ENCODE measurements around the gene ATOSA. TPM values are rescaled to one million over a fixed set of nuclear protein-coding genes. Genes with fewer than 3 reads are reported as not detected.

The ATOSA gene
- total RNA-seq, 1 experiment from 2014 or later: 35.7 TPM

DNA sequence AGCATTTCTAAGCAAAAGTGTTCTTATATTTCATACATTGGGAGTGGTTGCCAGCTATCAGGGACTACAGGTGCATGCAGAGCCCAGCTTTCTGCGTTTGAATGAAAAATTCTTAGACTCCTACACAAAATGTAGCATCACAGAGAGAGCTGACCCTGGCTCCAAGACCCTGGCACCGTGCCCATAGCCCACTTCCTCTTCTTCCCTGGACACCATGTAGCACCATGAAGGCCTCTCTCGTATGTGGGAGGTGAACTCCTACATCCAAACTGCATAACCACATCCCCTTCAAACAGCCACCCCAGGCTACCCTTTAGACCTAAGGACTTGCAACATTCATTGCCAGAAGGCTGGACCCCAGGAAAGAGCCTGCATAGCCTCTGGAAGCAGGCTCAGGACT is 35.8 kb upstream of the ATOSA start:
- Histone ChIP-seq H3K27me3 (ENCODE audit: insufficient read depth, low read depth) (no peaks in the 10 kb centered on the region), H3K4me1 (replicated peaks; ENCODE audit: insufficient read depth) (peaks cover 19% of the 10 kb centered on the region), H3K79me2 (ENCODE audit: low read depth) (no peaks in the 10 kb centered on the region), H3K9me3 (ENCODE audit: insufficient read depth, low read depth) (no peaks in the 10 kb centered on the region), H4K20me1 (ENCODE audit: insufficient read depth) (no peaks in the 10 kb centered on the region), H2AFZ (no peak overlapping the region), H3K27ac (no peak overlapping the region), H3K9me2 (ENCODE audit: insufficient read depth) (no peaks in the 10 kb centered on the region), H3K36me3 (ENCODE audit: low read depth) (no peaks in the 10 kb centered on the region), H3F3A (ENCODE audit: insufficient read depth, low read depth) (no peaks in the 10 kb centered on the region; the same call in 1 of the 2 replicates), H3K4me3 (no peak overlapping the region), H3K4me2 (no peak overlapping the region)
- DNase-seq: no peak
- TF ChIP-seq, protein P1, sequence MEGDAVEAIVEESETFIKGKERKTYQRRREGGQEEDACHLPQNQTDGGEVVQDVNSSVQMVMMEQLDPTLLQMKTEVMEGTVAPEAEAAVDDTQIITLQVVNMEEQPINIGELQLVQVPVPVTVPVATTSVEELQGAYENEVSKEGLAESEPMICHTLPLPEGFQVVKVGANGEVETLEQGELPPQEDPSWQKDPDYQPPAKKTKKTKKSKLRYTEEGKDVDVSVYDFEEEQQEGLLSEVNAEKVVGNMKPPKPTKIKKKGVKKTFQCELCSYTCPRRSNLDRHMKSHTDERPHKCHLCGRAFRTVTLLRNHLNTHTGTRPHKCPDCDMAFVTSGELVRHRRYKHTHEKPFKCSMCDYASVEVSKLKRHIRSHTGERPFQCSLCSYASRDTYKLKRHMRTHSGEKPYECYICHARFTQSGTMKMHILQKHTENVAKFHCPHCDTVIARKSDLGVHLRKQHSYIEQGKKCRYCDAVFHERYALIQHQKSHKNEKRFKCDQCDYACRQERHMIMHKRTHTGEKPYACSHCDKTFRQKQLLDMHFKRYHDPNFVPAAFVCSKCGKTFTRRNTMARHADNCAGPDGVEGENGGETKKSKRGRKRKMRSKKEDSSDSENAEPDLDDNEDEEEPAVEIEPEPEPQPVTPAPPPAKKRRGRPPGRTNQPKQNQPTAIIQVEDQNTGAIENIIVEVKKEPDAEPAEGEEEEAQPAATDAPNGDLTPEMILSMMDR (conservative IDR thresholded peaks at IDR 0.05): no peak
- ChIA-PET POLR2A (ENCODE audit: unreplicated experiment) (no interaction called here), CTCF (no interaction called here)
- no TSS peak for BruUV-seq (replicated peaks)
- intact Hi-C loops (cut with micrococcal nuclease; ENCODE audit: unreplicated experiment): no loop called here

GRCh38 chr15:52710708-52711389 is 31.7 kb upstream of the ATOSA start:
- no TSS peak for BruUV-seq (replicated peaks)
- CTCF ChIA-PET: no interaction called here

DNA sequence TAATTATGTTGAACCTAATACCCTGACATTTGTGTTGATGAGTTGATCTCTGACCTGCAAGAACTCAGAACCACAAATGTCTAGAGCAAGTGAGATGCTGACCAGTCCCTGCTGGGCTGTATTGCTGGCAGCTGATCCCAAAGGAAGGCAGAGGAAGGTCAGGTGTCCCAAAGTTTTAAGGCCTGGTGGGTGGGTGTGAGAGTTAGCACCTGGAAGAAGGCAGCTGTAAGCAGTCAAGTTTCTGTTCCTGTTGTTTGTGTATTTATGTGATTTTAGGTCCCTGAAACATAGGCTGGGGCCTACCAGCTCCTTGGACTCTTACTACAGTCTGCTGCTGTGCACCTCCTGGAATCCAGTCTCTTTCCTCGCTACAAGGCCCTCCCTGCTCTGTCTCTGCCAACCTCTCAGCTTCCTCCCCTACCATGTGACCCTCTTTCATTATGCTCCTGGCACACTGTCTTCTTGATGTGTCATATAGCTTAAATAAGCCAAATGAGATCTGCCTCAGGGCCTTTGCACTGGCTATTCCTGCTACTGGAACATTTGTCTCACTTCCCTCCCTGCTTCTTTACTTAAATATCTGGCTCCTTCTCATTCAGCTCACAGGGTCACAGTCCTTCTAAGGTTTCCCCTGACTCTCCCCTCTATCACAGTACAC is 31.0 kb upstream of the ATOSA start:
- TF ChIP-seq, protein P1 (conservative IDR thresholded peaks at IDR 0.05): no peak
- TF ChIP-seq EZH2 (IDR thresholded peaks at IDR 0.05; ENCODE audit: low read depth): no peak

More at GRCh38 chr15:52710708-52711389, 31.7 kb upstream of the ATOSA start:
- H3K9me2 ChIP-seq (ENCODE audit: insufficient read depth): no peaks in the 10 kb centered on the region
- no peaks in the 10 kb centered on the region for H3F3A ChIP-seq (ENCODE audit: insufficient read depth, low read depth)
- intact Hi-C loops (cut with micrococcal nuclease; ENCODE audit: unreplicated experiment): no loop called here
- H3K4me2 ChIP-seq: no peak overlapping the region
- H3K27ac ChIP-seq: no peak overlapping the region
- H3K4me3 ChIP-seq: no peak overlapping the region
- H3K36me3 ChIP-seq (ENCODE audit: low read depth): no peaks in the 10 kb centered on the region
- H3K79me2 ChIP-seq (ENCODE audit: low read depth): no peaks in the 10 kb centered on the region
- H2AFZ ChIP-seq: no peak overlapping the region
- no peak for TF ChIP-seq EZH2 (IDR thresholded peaks at IDR 0.05; ENCODE audit: low read depth)
- TF ChIP-seq, protein P1 (conservative IDR thresholded peaks at IDR 0.05): no peak
- no peaks in the 10 kb centered on the region for H4K20me1 ChIP-seq (ENCODE audit: insufficient read depth)
- peaks cover 17% of the 10 kb centered on the region for H3K4me1 ChIP-seq (replicated peaks; ENCODE audit: insufficient read depth)
- no peaks in the 10 kb centered on the region for H3K27me3 ChIP-seq (ENCODE audit: insufficient read depth, low read depth)
- no peaks in the 10 kb centered on the region for H3K9me3 ChIP-seq (ENCODE audit: insufficient read depth, low read depth)
- DNase-seq: no peak
- POLR2A ChIA-PET (ENCODE audit: unreplicated experiment): no interaction called here

More for the DNA sequence above, 31.0 kb upstream of the ATOSA start:
- H3K4me1 ChIP-seq (replicated peaks; ENCODE audit: insufficient read depth): peaks cover 17% of the 10 kb centered on the region
- H2AFZ ChIP-seq: no peak overlapping the region
- POLR2A ChIA-PET (ENCODE audit: unreplicated experiment): interaction anchor here (0.7 kb wide), 3 partner anchors 26 to 460 kb away, joined by 4 to 7 read pairs (median 5); no protein-coding TSS in a partner anchor
- no TSS peak for BruUV-seq (replicated peaks)
- H3K4me3 ChIP-seq: no peak overlapping the region
- no peaks in the 10 kb centered on the region for H3K27me3 ChIP-seq (ENCODE audit: insufficient read depth, low read depth)
- intact Hi-C loops (cut with micrococcal nuclease; ENCODE audit: unreplicated experiment): no loop called here
- CTCF ChIA-PET: no interaction called here
- H3F3A ChIP-seq (ENCODE audit: insufficient read depth, low read depth): no peaks in the 10 kb centered on the region
- no peak overlapping the region for H3K27ac ChIP-seq
- no peaks in the 10 kb centered on the region for H3K36me3 ChIP-seq (ENCODE audit: low read depth)
- DNase-seq: no peak
- no peaks in the 10 kb centered on the region for H3K79me2 ChIP-seq (ENCODE audit: low read depth)
- no peak overlapping the region for H3K4me2 ChIP-seq
- H4K20me1 ChIP-seq (ENCODE audit: insufficient read depth): no peaks in the 10 kb centered on the region
- H3K9me3 ChIP-seq (ENCODE audit: insufficient read depth, low read depth): no peaks in the 10 kb centered on the region
- no peaks in the 10 kb centered on the region for H3K9me2 ChIP-seq (ENCODE audit: insufficient read depth)

All from PC-9 (cell line).